Measurements from ENCODE around the gene ACTC1. TPM values are rescaled to one million over a fixed set of nuclear protein-coding genes. Genes with fewer than 3 reads are reported as not detected.

Gene ACTC1
- total RNA-seq, 1 experiment from 2014 or later, result not detected

GRCh38 chr15:34820110-34820509, 24.8 kb upstream of the ACTC1 start:
- no TSS peak for BruUV-seq (replicated peaks)

GRCh38 chr15:34818526-34818925, 23.2 kb upstream of the ACTC1 start:
- H3K36me3 ChIP-seq (ENCODE audit: low read depth, low read length), result no peaks in the 10 kb centered on the region
- no peak overlapping the region for H3K27ac ChIP-seq (ENCODE audit: low read length)
- no peaks in the 10 kb centered on the region for H3K9me3 ChIP-seq (ENCODE audit: low read length)
- H3K9ac ChIP-seq (ENCODE audit: low read length), result no peak overlapping the region
- ATAC-seq, result no peak
- ChIA-PET CTCF (no interaction called here), POLR2A (ENCODE audit: unreplicated experiment) (no interaction called here)
- H3K9me2 ChIP-seq (replicated peaks; ENCODE audit: low read length), result no peaks in the 10 kb centered on the region
- TF ChIP-seq, protein P1, sequence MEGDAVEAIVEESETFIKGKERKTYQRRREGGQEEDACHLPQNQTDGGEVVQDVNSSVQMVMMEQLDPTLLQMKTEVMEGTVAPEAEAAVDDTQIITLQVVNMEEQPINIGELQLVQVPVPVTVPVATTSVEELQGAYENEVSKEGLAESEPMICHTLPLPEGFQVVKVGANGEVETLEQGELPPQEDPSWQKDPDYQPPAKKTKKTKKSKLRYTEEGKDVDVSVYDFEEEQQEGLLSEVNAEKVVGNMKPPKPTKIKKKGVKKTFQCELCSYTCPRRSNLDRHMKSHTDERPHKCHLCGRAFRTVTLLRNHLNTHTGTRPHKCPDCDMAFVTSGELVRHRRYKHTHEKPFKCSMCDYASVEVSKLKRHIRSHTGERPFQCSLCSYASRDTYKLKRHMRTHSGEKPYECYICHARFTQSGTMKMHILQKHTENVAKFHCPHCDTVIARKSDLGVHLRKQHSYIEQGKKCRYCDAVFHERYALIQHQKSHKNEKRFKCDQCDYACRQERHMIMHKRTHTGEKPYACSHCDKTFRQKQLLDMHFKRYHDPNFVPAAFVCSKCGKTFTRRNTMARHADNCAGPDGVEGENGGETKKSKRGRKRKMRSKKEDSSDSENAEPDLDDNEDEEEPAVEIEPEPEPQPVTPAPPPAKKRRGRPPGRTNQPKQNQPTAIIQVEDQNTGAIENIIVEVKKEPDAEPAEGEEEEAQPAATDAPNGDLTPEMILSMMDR (conservative IDR thresholded peaks at IDR 0.05; ENCODE audit: low read depth, low read length), result no peak
- TF ChIP-seq EZH2 (IDR thresholded peaks at IDR 0.05; ENCODE audit: low read length, unreplicated experiment), result no peak
- BruUV-seq (replicated peaks), result no TSS peak
- H3F3A ChIP-seq (ENCODE audit: low read length, unreplicated experiment), result no peaks in the 10 kb centered on the region
- H3K4me2 ChIP-seq (ENCODE audit: low read length), result no peak overlapping the region
- H3K79me2 ChIP-seq (ENCODE audit: low read length), result no peaks in the 10 kb centered on the region
- H2AFZ ChIP-seq (ENCODE audit: low read length), result no peak overlapping the region
- H3K4me3 ChIP-seq (ENCODE audit: low read length), result no peak overlapping the region
- DNase-seq, result no peak
- intact Hi-C loops (cut with micrococcal nuclease), result no loop called here
- no peaks in the 10 kb centered on the region for H4K20me1 ChIP-seq (ENCODE audit: low read length)
- H3K27me3 ChIP-seq (ENCODE audit: low read length), result peaks cover 6% of the 10 kb centered on the region; the same call in 1 of the 2 replicates
- no peaks in the 10 kb centered on the region for H3K4me1 ChIP-seq (ENCODE audit: insufficient read depth, low read length)

More at GRCh38 chr15:34820110-34820509, 24.8 kb upstream of the ACTC1 start:
- intact Hi-C loops (cut with micrococcal nuclease), result no loop called here
- Histone ChIP-seq H3K4me1 (ENCODE audit: insufficient read depth, low read length) (no peaks in the 10 kb centered on the region), H3K9me2 (replicated peaks; ENCODE audit: low read length) (no peaks in the 10 kb centered on the region), H3K79me2 (ENCODE audit: low read length) (no peaks in the 10 kb centered on the region), H4K20me1 (ENCODE audit: low read length) (no peaks in the 10 kb centered on the region), H3K9me3 (ENCODE audit: low read length) (no peaks in the 10 kb centered on the region), H3K9ac (ENCODE audit: low read length) (no peak overlapping the region), H3K36me3 (ENCODE audit: low read depth, low read length) (no peaks in the 10 kb centered on the region), H3K4me3 (ENCODE audit: low read length) (no peak overlapping the region), H3K4me2 (ENCODE audit: low read length) (no peak overlapping the region), H3K27me3 (ENCODE audit: low read length) (peaks cover 5% of the 10 kb centered on the region; the same call in 1 of the 2 replicates), H3F3A (ENCODE audit: low read length, unreplicated experiment) (no peaks in the 10 kb centered on the region), H2AFZ (ENCODE audit: low read length) (no peak overlapping the region), H3K27ac (ENCODE audit: low read length) (no peak overlapping the region)
- TF ChIP-seq EZH2phosphoT487 (IDR thresholded peaks at IDR 0.05; ENCODE audit: borderline replicate concordance, low read length) (no peak), EZH2 (IDR thresholded peaks at IDR 0.05; ENCODE audit: low read length, unreplicated experiment) (no peak)
- TF ChIP-seq, protein P1 (conservative IDR thresholded peaks at IDR 0.05; ENCODE audit: low read depth, low read length), result no peak
- POLR2A ChIA-PET (ENCODE audit: unreplicated experiment), result no interaction called here
- ATAC-seq (no peak), DNase-seq (no peak)
- CTCF ChIA-PET, result interaction anchor here (0.6 kb wide), 1 partner anchor 196 kb away, joined by 5 read pairs; no protein-coding TSS in a partner anchor

- Histone ChIP-seq H3K27me3 (ENCODE audit: low read length) (0 out of 2 replicates have a peak, but pooled peaks cover 3% of the 10 kb centered on the region), H3K4me1 (ENCODE audit: insufficient read depth, low read length) (peaks cover 4% of the 10 kb centered on the region; the same call in 1 of the 2 replicates), H3K9me2 (replicated peaks; ENCODE audit: low read length) (no peaks in the 10 kb centered on the region), H3K79me2 (ENCODE audit: low read length) (no peaks in the 10 kb centered on the region), H2AFZ (ENCODE audit: low read length) (no peak overlapping the region), H3F3A (ENCODE audit: low read length, unreplicated experiment) (no peaks in the 10 kb centered on the region), H3K27ac (ENCODE audit: low read length) (no peak overlapping the region), H3K9me3 (ENCODE audit: low read length) (no peaks in the 10 kb centered on the region), H4K20me1 (ENCODE audit: low read length) (no peaks in the 10 kb centered on the region), H3K4me2 (ENCODE audit: low read length) (no peak overlapping the region), H3K9ac (ENCODE audit: low read length) (no peak overlapping the region), H3K4me3 (ENCODE audit: low read length) (no peak overlapping the region), H3K36me3 (ENCODE audit: low read depth, low read length) (no peaks in the 10 kb centered on the region)
- intact Hi-C loops (cut with micrococcal nuclease), result no loop called here
- DNase-seq (no peak), ATAC-seq (no peak)
- no peak for TF ChIP-seq EZH2 (IDR thresholded peaks at IDR 0.05; ENCODE audit: low read length, unreplicated experiment)
- TF ChIP-seq EZH2phosphoT487 (IDR thresholded peaks at IDR 0.05; ENCODE audit: borderline replicate concordance, low read length), result no peak
- TF ChIP-seq, protein P1 (conservative IDR thresholded peaks at IDR 0.05; ENCODE audit: low read depth, low read length), result no peak
- ChIA-PET POLR2A (ENCODE audit: unreplicated experiment) (no interaction called here), CTCF (no interaction called here)
- no TSS peak for BruUV-seq (replicated peaks)
These were observed 20.5 kb upstream of the ACTC1 start for GRCh38 chr15:34815836-34816235.

Data from PC-3 (cell line).